Endothelial cell of umbilical vein (primary cell): Measurements from ENCODE around the gene CSF3.

Experiments used
- EZH2 ChIP-seq: IDR thresholded peaks from 2 replicates; pipeline ENCODE4 v1.6.1; 2012; ENCODE audit warnings: borderline replicate concordance, low read depth, mild to moderate bottlenecking, moderate library complexity, low read length, inconsistent platforms; ENCODE audit not compliant: severe bottlenecking
- FOS ChIP-seq: IDR thresholded peaks from 2 replicates; pipeline ENCODE4 v1.6.1; 2011; ENCODE audit warnings: mild to moderate bottlenecking, low read length, moderate library complexity, borderline replicate concordance; ENCODE audit not compliant: insufficient read depth
- GATA2 ChIP-seq: IDR thresholded peaks from 2 replicates; pipeline ENCODE4 v1.7.0; 2011; ENCODE audit warnings: low read depth, mild to moderate bottlenecking, moderate library complexity, mixed read lengths, low read length; ENCODE audit not compliant: insufficient read length, insufficient read depth
- MAX ChIP-seq: IDR thresholded peaks from 2 replicates; pipeline ENCODE4 v1.6.1; 2011; ENCODE audit not compliant: insufficient read depth, insufficient read length
- POLR2A ChIP-seq: IDR thresholded peaks from 2 replicates; pipeline ENCODE4 v1.6.1; 2012; ENCODE audit warnings: low read depth, mild to moderate bottlenecking, control low read depth, low read length
- POLR2AphosphoS5 ChIP-seq: IDR thresholded peaks from 2 replicates; pipeline ENCODE4 v1.6.1; 2012; ENCODE audit warnings: low read depth, mild to moderate bottlenecking, control low read depth, low read length, moderate library complexity; ENCODE audit not compliant: insufficient read depth
- TF ChIP-seq, protein P1 (sequence below), 2 donors: IDR thresholded peaks; 1 replicate in 1 of 2; 2 replicates in 1 of 2; pipeline ENCODE4 v1.5.1; 2011; ENCODE audit warnings: low read length in 2 of 2, mild to moderate bottlenecking in 2 of 2, moderate library complexity in 2 of 2, control low read depth in 1 of 2, inconsistent platforms in 1 of 2, low read depth in 1 of 2; ENCODE audit not compliant: insufficient read depth in 1 of 2; ENCODE audit errors: extremely low read depth in 1 of 2

GRCh38 chr17:39996800-39997199 is 18.4 kb upstream of the CSF3 start:
- no peak for TF ChIP-seq GATA2
- TF ChIP-seq, protein P1, sequence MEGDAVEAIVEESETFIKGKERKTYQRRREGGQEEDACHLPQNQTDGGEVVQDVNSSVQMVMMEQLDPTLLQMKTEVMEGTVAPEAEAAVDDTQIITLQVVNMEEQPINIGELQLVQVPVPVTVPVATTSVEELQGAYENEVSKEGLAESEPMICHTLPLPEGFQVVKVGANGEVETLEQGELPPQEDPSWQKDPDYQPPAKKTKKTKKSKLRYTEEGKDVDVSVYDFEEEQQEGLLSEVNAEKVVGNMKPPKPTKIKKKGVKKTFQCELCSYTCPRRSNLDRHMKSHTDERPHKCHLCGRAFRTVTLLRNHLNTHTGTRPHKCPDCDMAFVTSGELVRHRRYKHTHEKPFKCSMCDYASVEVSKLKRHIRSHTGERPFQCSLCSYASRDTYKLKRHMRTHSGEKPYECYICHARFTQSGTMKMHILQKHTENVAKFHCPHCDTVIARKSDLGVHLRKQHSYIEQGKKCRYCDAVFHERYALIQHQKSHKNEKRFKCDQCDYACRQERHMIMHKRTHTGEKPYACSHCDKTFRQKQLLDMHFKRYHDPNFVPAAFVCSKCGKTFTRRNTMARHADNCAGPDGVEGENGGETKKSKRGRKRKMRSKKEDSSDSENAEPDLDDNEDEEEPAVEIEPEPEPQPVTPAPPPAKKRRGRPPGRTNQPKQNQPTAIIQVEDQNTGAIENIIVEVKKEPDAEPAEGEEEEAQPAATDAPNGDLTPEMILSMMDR (IDR thresholded peaks at IDR 0.05; ENCODE audit: extremely low read depth in 1 of 2, insufficient read depth in 1 of 2, low read depth in 1 of 2, low read length in 2 of 2): no peak
- no peak for TF ChIP-seq POLR2A
- TF ChIP-seq FOS: no peak
- TF ChIP-seq POLR2AphosphoS5: no peak
- no peak for TF ChIP-seq MAX
- no peak for TF ChIP-seq EZH2
